Right ventricle myocardium superior (tissue), 1 donor: ENCODE results near the gene IQGAP2. TPM values are rescaled to one million over a fixed set of nuclear protein-coding genes. Genes with fewer than 3 reads are reported as not detected.
"Not testable (repeated sequence)": the region's sequence is repeated elsewhere in the genome, so short reads cannot be mapped to it uniquely, and the experiment has no call there.

Experiments used
- ATAC-seq: fragments of 200-7000 bp; cut with Tn5 transposase; one replicate; pipeline ENCODE4 v1.9.1; 2020; ENCODE audit warnings: mild to moderate bottlenecking; ENCODE audit not compliant: poor library complexity
- DNase-seq: peaks from one replicate; pipeline ENCODE4 v3.0.0-alpha.2; 2020
- intact Hi-C: fragments of 100-400 bp; cut with DNase I; formaldehyde crosslinking; loops from one replicate; pipeline ENCODE4 v1.11.2; 2022
- total RNA-seq: library from RNA; stranded (reverse); fragmentation: NEBNext Ultra II Directional; extraction: Animal tissue kit (Norgen Biotek cat#: 25700); gene quantifications from one replicate; pipeline ENCODE4 v1.2.1, GENCODE V29; 2021
- donor health status: DM: no; HTN: yes; CAD: no; lungs with severe emphysema.

The IQGAP2 gene
- total RNA-seq, 1 donor from 2014 or later = 4.2 TPM

GRCh38 chr5:76576450-76576849 lies 173.4 kb downstream of the IQGAP2 start:
- DNase-seq = no peak
- ATAC-seq = no peak
- intact Hi-C loops = no loop called here

DNA sequence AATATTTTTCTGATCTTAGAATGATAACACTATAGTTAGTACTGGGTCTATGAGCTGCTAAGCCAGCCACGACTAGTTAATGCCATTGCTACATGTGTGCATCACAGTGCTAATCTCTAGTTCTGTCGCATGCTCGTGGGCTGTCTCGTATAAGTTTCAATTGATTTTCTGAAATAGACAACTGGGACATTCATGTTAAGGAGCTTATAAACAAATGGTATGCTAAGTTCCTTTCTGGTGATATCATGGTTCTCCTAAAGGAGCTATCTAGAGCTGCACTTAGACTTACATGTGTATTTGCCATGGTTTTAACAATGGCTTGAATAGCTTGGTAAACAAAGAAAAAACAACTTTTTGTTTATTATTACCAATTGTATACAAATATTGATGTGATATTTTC lies 173.9 kb downstream of the IQGAP2 start:
- intact Hi-C loops = no loop called here
- ATAC-seq (no peak), DNase-seq (no peak)

GRCh38 chr5:76579166-76579937 lies 176.3 kb downstream of the IQGAP2 start:
- intact Hi-C loops = no loop called here
- DNase-seq (no peak), ATAC-seq (no peak)

- intact Hi-C loops = no loop called here
- ATAC-seq (no peak), DNase-seq (no peak)
Observed at GRCh38 chr5:76580981-76581380, 177.9 kb downstream of the IQGAP2 start.

DNA sequence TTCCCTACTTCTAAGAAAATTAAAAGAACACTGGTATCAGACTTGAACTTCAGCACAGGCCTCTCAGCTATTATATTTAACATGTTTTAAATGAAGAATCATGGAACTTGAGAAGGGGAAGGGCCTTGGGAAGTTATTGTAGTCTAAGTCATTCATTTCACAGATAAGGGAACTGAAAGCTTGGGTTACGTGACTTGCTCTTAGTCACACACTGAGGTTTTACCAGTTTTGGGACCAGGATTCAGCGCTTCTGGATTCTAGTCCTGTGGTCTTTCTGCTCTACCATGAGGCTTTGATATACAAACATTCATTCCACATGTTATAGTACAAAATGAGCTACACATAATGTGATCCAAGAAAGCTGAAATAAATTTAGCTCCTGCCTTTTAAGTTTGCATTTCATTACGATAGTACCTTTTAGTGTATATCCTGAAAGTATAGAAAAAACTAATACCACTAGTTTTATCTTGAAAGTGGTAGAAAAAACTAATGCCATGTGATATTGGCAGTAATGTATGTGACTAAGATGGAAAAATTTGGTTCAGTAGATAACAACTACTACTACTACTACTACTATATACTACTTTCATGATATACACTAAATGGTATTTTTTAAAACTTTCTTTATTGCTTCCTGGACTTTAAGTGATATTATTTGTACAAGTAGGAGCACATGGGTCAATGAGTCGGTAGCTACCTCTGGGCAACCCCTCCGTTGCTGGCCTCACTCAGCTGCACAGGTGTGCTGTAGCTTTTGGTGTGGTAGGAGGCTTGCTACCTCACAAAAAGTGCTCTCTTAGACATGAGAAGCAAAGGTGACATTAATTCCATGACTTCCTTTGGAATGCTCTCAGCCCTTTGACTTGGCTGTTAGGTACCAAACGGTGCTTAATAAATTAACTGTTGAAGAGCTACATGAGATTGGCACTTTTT lies 179.4 kb downstream of the IQGAP2 start:
- intact Hi-C loops = no loop called here
- DNase-seq (no peak), ATAC-seq (no peak)

DNA sequence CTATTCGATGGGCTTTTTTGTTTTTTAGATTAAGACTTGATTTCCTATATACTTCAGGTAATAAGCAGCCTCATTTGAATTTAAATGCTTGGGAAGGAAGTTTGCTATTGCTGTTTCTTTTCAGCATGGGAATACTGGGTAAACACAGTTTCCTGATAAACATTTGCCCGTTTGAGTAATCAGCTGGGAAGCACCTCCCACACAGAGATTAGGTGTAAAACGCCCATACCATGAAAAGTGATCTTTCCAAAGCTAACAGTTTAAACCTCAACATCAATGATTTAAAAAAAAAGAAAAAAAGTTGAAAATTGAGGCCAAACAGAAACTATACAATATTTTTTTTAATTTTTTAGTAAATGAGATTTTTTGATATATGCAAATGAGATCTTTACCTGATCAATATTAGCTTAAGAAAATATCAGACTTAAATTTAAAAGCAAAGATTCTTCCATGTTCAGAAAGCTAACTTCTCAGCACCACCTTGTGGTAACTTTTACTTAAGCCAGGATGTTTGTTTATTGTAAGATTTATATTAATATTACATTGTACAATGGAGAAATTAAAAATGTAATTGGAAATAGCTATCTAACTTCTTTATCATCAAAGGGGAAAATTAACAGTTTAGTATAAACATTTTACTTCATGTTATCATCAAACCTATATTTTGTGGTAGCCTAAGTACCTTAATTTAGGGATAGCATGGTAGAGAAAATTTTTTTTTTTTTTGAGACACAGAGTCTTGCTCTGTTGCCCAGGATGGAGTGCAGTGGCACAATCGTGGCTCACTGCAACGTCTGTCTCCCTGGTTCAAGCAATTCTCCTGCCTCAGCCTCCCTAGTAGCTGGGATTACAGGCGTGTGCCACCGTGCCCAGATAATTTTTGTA lies 180.3 kb downstream of the IQGAP2 start:
- ATAC-seq (no peak), DNase-seq (no peak)
- intact Hi-C loops = no loop called here

DNA sequence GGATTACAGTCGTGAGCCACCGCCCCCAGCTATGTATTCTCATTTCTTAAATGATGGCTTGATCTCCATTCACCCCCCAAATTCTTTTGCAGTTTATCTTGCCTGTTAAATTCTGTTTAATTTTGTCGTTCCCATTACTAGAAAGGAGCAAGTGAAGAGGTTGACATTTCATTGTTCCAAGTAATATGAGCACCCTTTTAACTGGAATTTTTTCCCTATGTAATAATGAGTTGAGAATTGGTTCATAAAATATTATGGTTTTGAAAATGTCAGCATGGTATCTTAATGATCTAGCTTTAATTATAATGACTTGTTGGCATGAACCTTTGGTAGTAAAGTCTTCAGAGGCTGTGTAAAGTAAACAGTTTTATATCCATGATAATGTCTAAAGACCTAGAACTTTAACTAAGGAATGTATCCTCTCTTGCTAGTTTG lies 182.7 kb downstream of the IQGAP2 start:
- DNase-seq (no peak), ATAC-seq (no peak)
- intact Hi-C loops = no loop called here

DNA sequence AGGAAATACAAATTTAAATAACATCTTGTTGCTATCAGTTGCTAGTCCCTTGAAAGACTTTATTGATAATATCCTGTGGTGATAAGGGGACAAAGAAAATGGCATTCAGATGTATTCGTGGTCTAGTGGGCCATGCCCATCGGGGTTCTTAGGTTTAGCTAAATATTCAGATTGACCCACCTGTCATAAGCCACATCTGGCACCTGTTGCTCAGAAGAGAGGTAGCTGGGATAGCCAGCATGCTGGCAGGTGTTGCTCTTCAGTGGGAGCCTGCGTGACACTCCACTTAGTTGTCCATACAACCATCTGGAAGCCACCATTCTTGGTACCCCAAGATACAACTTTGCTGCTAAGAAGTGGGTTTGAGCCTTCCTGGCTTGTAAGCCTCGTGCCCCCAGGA lies 183.4 kb downstream of the IQGAP2 start:
- intact Hi-C loops = no loop called here
- no peak for DNase-seq
- ATAC-seq = no peak

GRCh38 chr5:76590027-76590426 lies 186.9 kb downstream of the IQGAP2 start:
- DNase-seq (no peak), ATAC-seq (no peak)
- intact Hi-C loops = no loop called here

GRCh38 chr5:76591366-76591765 lies 188.3 kb downstream of the IQGAP2 start:
- ATAC-seq (no peak), DNase-seq (no peak)
- intact Hi-C loops = no loop called here

DNA sequence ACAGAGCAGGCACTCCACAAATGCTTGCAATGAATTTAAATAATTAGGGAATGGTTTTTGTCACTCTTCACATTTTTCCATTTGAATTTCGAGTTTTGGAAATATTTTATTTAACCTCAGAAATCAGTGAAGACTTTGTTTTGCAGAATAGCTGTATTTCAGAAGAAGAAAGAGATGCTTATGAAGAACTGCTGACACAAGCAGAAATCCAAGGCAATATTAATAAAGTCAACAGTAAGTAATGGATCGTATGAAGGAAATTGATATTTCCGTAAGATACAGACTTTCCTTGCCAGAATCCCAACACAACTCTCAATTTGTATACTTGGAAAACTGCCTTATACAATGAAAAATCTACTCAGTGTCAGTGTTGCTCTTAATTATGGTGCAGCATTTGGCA lies 189.6 kb downstream of the IQGAP2 start:
- DNase-seq = no peak
- intact Hi-C loops = no loop called here
- ATAC-seq = no peak

- ATAC-seq (no peak), DNase-seq (no peak)
- intact Hi-C loops = no loop called here
Observed at GRCh38 chr5:76594107-76594506, 191.0 kb downstream of the IQGAP2 start.

- no peak for DNase-seq
Observed at GRCh38 chr5:76595755-76596481, 192.8 kb downstream of the IQGAP2 start.

GRCh38 chr5:76598531-76598930 lies 195.4 kb downstream of the IQGAP2 start:
- no peak for ATAC-seq
- DNase-seq = no peak
- intact Hi-C loops = no loop called here

More at GRCh38 chr5:76595755-76596481, 192.8 kb downstream of the IQGAP2 start:
- intact Hi-C loops = no loop called here
- no peak for ATAC-seq

GRCh38 chr5:76600716-76601115 lies 197.6 kb downstream of the IQGAP2 start:
- intact Hi-C loops = loop anchor here (2.0 kb wide), 1 partner anchor 174 kb away; no protein-coding TSS in a partner anchor
- DNase-seq (no peak), ATAC-seq (no peak)

- intact Hi-C loops = loop anchor here (2.0 kb wide), 1 partner anchor 173 kb away; no protein-coding TSS in a partner anchor
- ATAC-seq = peak; percentile 73
- no peak for DNase-seq
Observed at GRCh38 chr5:76601470-76601869, 198.4 kb downstream of the IQGAP2 start.

- intact Hi-C loops = no loop called here
- ATAC-seq (no peak), DNase-seq (no peak)
Observed at GRCh38 chr5:76602094-76602726, 199.1 kb downstream of the IQGAP2 start.

- DNase-seq, ATAC-seq, intact Hi-C loops: not testable (repeated sequence)
Observed at GRCh38 chr5:76603991-76604390, 200.9 kb downstream of the IQGAP2 start.
